H1 (cell line): ENCODE data around the gene IDI2.

Experiments
- ASH2L ChIP-seq: fragments of 200-600, 300-600 bp; sonication (generic); IDR thresholded peaks from one replicate; pipeline ENCODE4 v1.7.1; 2017; ENCODE audit warnings: low read length
- CHD2 ChIP-seq: IDR thresholded peaks from 2 replicates; pipeline ENCODE4 v1.6.1; 2012; ENCODE audit warnings: low read length, improper control_type of control experiment
- CTCF ChIP-seq, 3 experiments: IDR thresholded peaks; 1 replicate in 2 of 3; 2 replicates in 1 of 3; pipeline versions ENCODE4 v1.5.1 to v1.6.1; 2011; ENCODE audit warnings: low read length in 3 of 3, mild to moderate bottlenecking in 3 of 3, inconsistent platforms in 2 of 3, low read depth in 1 of 3, moderate library complexity in 1 of 3; ENCODE audit not compliant: insufficient read depth in 1 of 3; ENCODE audit errors: control extremely low read depth in 1 of 3
- MAX ChIP-seq: IDR thresholded peaks from 2 replicates; pipeline ENCODE4 v1.6.1; 2012; ENCODE audit warnings: inconsistent platforms
- POLR2A ChIP-seq, 2 experiments: IDR thresholded peaks; 1 replicate in 1 of 2; 2 replicates in 1 of 2; pipeline ENCODE4 v1.6.1; 2011; ENCODE audit warnings: low read depth in 2 of 2, low read length in 2 of 2, mild to moderate bottlenecking in 2 of 2; ENCODE audit errors: control extremely low read depth in 1 of 2
- RAD21 ChIP-seq, 2 experiments: IDR thresholded peaks in 1 of 2; conservative IDR thresholded peaks in 1 of 2; 2 replicates each; pipeline ENCODE4 v1.6.1; 2011; ENCODE audit warnings: low read depth in 2 of 2, low read length in 2 of 2, improper control_type of control experiment in 1 of 2, inconsistent platforms in 1 of 2, mild to moderate bottlenecking in 1 of 2, moderate library complexity in 1 of 2
- RBBP5 ChIP-seq: IDR thresholded peaks from 2 replicates; pipeline ENCODE4 v1.7.1; 2012; ENCODE audit warnings: low read depth, mild to moderate bottlenecking, inconsistent platforms, low read length, moderate library complexity, borderline replicate concordance
- RXRA ChIP-seq: IDR thresholded peaks from 2 replicates; pipeline ENCODE4 v1.6.1; 2011; ENCODE audit warnings: low read depth, mild to moderate bottlenecking, low read length, moderate library complexity; ENCODE audit not compliant: insufficient read depth
- SIN3A ChIP-seq, 2 experiments: IDR thresholded peaks in 1 of 2; conservative IDR thresholded peaks in 1 of 2; 2 replicates each; pipeline ENCODE4 v1.6.1; 2011 to 2012; ENCODE audit warnings: low read length in 2 of 2, improper control_type of control experiment in 1 of 2, low read depth in 1 of 2, mild to moderate bottlenecking in 1 of 2
- SRF ChIP-seq: IDR thresholded peaks from 2 replicates; pipeline ENCODE4 v1.6.1; 2011; ENCODE audit warnings: mild to moderate bottlenecking, low read depth, low read length, moderate library complexity
- TCF12 ChIP-seq: IDR thresholded peaks from 2 replicates; pipeline ENCODE4 v1.6.1; 2011; ENCODE audit warnings: low read depth, mild to moderate bottlenecking, low read length
- YY1 ChIP-seq: IDR thresholded peaks from 2 replicates; pipeline ENCODE4 v1.6.1; 2011; ENCODE audit warnings: low read depth, mild to moderate bottlenecking, low read length
- ZNF274 ChIP-seq: IDR thresholded peaks from 2 replicates; pipeline ENCODE4 v1.7.0; 2012; ENCODE audit warnings: low read length, borderline replicate concordance; ENCODE audit errors: extremely low read depth

GRCh38 chr10:1007583-1007982 is 18.1 kb downstream of the IDI2 start:
- TF ChIP-seq CTCF (IDR thresholded peaks at IDR 0.05; ENCODE audit: control extremely low read depth in 1 of 3, insufficient read depth in 1 of 3, low read depth in 1 of 3, low read length in 3 of 3) (no peak), YY1 (no peak), RXRA (no peak), RBBP5 (no peak), ZNF274 (no peak), RAD21 (IDR thresholded peaks at IDR 0.05 in 1 of 2, conservative IDR thresholded peaks at IDR 0.05 in 1 of 2; ENCODE audit: low read depth in 2 of 2, low read length in 2 of 2) (no peak), TCF12 (no peak), POLR2A (IDR thresholded peaks at IDR 0.05; ENCODE audit: control extremely low read depth in 1 of 2, low read depth in 2 of 2, low read length in 2 of 2) (no peak), ASH2L (no peak), SRF (no peak), CHD2 (no peak), SIN3A (conservative IDR thresholded peaks at IDR 0.05 in 1 of 2, IDR thresholded peaks at IDR 0.05 in 1 of 2; ENCODE audit: low read depth in 1 of 2, low read length in 2 of 2) (no peak), MAX (no peak)
